HG02678 (cell line): ENCODE measurements around the gene CCDC83.

Experiments used
- ATAC-seq: cut with Tn5 transposase; IDR thresholded peaks from one replicate; pipeline ENCODE4 v1.9.1; 2021; ENCODE audit warnings: mild to moderate bottlenecking, moderate library complexity; ENCODE audit not compliant: unreplicated experiment

Gene CCDC83

DNA sequence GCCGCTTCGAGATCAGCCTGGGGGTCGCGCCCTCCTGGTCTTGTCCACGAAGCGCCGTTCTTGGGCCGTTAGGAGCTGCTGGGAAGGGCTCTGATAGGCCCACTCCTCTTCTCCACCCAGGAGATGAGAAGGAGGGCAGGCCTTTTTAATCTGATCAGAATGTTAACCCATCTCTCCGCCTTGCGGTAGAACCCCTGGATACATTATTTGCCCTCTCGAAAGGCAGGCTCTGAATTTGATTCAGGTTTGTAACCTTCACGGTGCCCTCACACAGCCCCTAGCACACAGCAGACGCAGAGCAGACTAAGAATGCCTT is at the start of gene CCDC83:
Gene CCDC83, plus strand, starts transcription at position 43 of the 316 bp plus-strand sequence. CDS start 9,741 bp downstream, outside the sequence.
- no peak for ATAC-seq

- no peak for ATAC-seq
Observed at GRCh38 chr11:85805387-85805786, 49.8 kb upstream of the CCDC83 start.

- no peak for ATAC-seq
Observed at GRCh38 chr11:85806016-85806415, 49.2 kb upstream of the CCDC83 start.

DNA sequence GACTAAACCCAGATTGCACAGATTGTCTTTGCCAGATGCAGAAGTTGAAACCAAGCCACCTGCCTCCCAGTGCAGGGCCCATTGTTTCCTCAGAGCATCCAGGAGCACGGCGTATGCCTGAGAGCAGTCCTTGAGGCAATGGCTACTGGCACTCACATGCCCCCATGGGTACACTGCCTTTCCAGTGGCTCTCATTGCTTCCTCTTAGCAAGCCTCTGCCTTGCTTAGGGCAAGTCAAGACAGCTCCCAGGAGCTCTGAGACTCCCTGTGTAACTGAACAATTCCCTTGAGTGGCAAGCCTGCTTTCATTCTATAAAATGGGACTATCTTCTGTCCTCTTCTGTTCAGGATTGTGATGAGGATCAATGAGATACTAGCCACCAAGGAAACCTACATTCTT is 48.3 kb upstream of the CCDC83 start:
- no peak for ATAC-seq

DNA sequence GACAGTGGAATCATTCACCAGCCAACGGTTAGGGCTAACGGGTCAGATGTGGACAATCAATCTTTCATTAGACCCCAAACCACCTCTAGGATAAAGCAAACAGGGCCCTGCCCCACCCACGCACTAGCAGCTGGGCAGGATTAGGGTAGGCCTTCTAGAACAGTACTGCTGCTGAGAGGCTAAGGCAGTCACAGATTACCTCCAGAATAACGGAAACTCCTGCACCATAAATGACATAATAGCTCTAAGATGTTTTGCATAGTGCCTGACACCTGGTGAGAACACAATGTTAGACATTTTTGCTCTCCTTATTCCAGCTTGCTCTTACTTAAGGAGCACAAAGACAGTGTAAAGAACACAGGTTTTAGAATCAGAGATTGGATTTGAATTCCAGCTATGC is 46.0 kb upstream of the CCDC83 start:
- peak; percentile 49 for ATAC-seq

DNA sequence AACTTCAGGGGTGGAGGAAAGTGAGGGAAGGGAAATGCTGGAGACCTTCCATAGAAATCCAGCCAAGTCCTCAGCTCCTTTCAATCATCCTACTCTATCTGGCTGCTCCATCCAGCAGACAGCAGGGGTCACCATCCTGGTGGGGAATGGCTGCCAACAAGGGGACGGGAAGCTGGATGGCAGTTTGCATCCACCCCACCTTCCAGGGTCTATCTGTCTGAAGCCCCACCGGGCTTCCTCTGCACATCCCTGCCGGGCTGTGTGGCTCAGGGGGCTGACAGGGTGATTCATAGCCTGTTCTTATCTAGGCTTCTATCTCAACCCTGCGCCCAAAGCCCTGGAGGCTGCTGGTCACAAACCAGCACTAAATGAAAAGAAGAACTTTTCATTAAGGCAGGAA is 45.3 kb upstream of the CCDC83 start:
- no peak for ATAC-seq

DNA sequence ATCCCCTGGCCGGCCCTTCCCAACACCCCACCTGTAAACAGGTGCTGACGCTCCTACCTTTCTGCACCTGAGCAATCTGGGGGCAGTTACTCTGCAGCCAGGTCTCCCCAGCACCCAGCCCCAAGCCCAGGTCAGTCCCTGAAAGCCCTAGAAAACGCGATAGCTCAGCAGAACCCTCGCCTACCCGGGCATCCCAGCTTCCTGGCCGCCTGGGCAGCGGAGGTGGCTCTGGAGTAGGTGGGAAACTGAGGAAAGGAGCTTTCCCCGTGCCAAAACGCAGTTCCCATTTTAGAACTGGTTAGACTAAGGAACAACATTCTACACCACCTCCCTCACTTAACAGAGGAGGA is 44.7 kb upstream of the CCDC83 start:
- ATAC-seq, result no peak

GRCh38 chr11:85810871-85811611 is 44.1 kb upstream of the CCDC83 start, which contains the start of gene SYTL2:
Gene SYTL2 (minus strand): TSS chr11:85811141. CDS start chr11:85757725, 53,416 bp downstream.
- peak; percentile 90 for ATAC-seq

DNA sequence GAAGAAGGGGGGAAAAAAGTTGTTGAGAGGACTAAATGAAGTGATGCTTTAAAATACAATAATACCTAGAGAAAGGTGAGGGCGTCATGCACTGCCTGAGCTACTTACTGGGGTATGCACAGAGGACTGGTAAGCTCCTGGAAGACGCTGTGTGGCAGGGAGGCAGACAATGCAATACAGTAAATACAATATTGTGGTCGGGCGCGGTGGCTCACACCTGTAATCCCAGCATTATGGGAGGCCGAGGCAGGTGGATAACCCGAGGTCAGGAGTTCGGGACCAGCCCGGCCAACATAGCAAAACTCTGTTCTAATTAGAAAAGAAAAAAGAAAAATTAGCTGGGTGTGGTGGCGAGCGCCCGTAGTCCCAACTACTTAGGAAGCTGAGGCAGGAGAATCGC is 43.6 kb upstream of the CCDC83 start:
- ATAC-seq, result no peak

- ATAC-seq, result no peak
Observed at GRCh38 chr11:85813721-85814120, 41.5 kb upstream of the CCDC83 start.

- ATAC-seq, result no peak
Observed at GRCh38 chr11:85815186-85815931, 39.8 kb upstream of the CCDC83 start.

GRCh38 chr11:85819441-85819840 is 35.7 kb upstream of the CCDC83 start:
- ATAC-seq, result no peak

GRCh38 chr11:85821636-85822035 is 33.5 kb upstream of the CCDC83 start:
- no peak for ATAC-seq

DNA sequence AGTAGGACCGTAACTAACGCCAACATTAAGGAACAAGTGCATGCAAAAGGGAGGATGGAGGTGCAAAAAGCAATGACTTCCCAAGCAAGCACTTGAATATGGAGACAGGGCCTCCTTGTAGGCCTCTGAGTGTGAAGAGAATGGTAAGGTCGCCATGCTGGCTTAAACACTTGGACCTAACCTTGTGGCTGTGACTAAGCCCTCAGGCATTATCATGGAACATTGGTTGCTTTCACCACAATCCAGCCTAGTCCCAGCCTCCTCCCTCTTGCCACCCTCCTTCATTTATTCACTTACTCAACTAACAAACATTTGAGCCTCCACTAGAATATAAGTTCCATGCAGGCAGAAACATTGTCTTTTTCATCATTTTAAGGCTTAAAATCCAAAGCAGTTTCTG is 32.4 kb upstream of the CCDC83 start:
- ATAC-seq, result no peak

- no peak for ATAC-seq
Observed at GRCh38 chr11:85823816-85824215, 31.4 kb upstream of the CCDC83 start.

DNA sequence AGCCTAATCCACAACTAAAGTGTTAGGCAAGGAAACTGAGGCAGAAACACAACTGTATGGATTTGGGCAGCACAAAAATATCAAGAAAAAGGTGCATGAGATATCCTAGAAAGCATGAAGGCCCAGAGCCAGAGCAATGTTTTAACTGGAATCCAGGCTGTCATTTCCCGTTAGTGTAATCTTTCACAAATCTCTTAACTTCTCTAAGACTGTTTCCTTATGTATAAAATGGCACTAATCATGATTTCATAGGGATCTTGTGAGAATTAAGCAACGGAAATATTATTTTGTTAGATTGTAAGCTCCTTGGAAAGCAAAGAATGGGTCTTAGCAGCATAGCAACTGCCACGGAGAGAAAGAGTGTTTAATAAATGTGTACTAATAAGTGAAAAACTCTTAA is 29.6 kb upstream of the CCDC83 start:
- no peak for ATAC-seq

- peak; percentile 59 for ATAC-seq
Observed at GRCh38 chr11:85826116-85826855, 28.9 kb upstream of the CCDC83 start.

DNA sequence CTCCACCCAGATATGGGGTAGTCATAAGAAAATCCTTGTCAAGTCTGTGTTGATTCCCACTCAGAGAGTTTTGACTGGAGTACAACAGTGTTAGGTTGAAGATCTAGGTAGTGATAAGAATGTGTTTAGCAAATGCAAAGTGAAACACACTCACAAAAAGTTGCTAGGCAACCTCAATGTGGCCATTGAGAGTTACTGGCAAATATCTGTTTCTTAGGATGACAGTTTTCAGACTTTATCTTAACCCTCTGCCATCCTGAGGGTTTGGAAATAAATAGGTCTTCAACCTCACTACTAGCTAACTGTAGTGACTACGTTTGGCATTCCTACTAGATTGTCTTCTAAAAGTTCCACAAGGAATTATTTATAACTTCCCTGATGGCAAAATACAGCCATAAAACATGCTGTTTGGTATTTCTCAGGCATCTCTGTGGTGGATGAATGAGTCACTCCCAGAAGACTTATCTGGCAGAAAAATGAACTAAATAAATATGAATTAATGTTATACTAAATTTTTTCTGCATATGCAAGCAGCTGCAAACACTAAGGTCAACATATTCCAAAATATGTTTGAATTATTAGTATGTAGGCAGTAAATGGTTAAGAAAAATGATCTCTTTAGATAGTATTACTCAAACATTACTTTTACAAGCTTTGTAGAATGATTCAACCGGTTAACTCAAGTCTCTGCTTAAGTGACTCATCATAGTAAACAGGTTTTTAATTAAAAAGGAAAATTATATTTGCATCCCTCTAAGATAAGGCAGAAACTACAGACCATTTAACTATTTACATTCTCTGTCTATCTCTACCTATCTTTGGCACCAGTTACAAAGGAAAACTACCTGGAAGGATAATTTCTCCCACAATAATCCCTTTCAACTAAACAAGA is 27.2 kb upstream of the CCDC83 start:
- no peak for ATAC-seq

GRCh38 chr11:85828640-85828978 is 26.6 kb upstream of the CCDC83 start:
- no peak for ATAC-seq

GRCh38 chr11:85829172-85829571 is 26.0 kb upstream of the CCDC83 start:
- no peak for ATAC-seq

GRCh38 chr11:85831050-85831449 is 24.1 kb upstream of the CCDC83 start:
- ATAC-seq, result no peak
